OCI-LY1 (cell line): Measurements from ENCODE around the gene GRM7.

ENCODE experiments used
- H2AFZ ChIP-seq: fragments of 200-600 bp; sonication (generic), shearing (Covaris generic); 2 replicates; pipeline ENCODE4 v1.6.0; 2014; ENCODE audit warnings: antibody characterized with exemption, mild to moderate bottlenecking, low read length
- H3F3A ChIP-seq: fragments of 200-600 bp; sonication (generic), shearing (Covaris generic); 2 replicates; pipeline ENCODE4 v1.6.0; 2014; ENCODE audit warnings: mild to moderate bottlenecking, antibody characterized with exemption, low read length, moderate library complexity; ENCODE audit not compliant: insufficient read depth
- H3K27ac ChIP-seq: fragments of 200-600 bp; sonication (generic); 2 replicates; pipeline ENCODE4 v1.5.1; 2014; ENCODE audit warnings: low read length, mixed run types, mild to moderate bottlenecking, low read depth; ENCODE audit not compliant: poor library complexity, severe bottlenecking
- H3K27me3 ChIP-seq: fragments of 200-600 bp; sonication (generic); 2 replicates; pipeline ENCODE4 v1.6.0; 2014; ENCODE audit warnings: antibody characterized with exemption, mild to moderate bottlenecking, low read length, moderate library complexity; ENCODE audit not compliant: insufficient read depth
- H3K36me3 ChIP-seq: fragments of 200-600 bp; sonication (generic); 2 replicates; pipeline ENCODE4 v1.6.1; 2014; ENCODE audit warnings: mild to moderate bottlenecking, antibody characterized with exemption, low read length, moderate library complexity, mixed read lengths; ENCODE audit not compliant: insufficient read depth
- H3K4me1 ChIP-seq: fragments of 200-600 bp; sonication (generic); 2 replicates; pipeline ENCODE4 v1.5.1; 2014; ENCODE audit warnings: mild to moderate bottlenecking, low read length, moderate library complexity; ENCODE audit not compliant: insufficient read depth, severe bottlenecking
- H3K4me2 ChIP-seq: fragments of 200-600 bp; sonication (generic), shearing (Covaris generic); 2 replicates; pipeline ENCODE4 v1.6.1; 2014; ENCODE audit warnings: low read length
- H3K4me3 ChIP-seq: fragments of 200-600 bp; sonication (generic); 2 replicates; pipeline ENCODE4 v1.5.1; 2014; ENCODE audit warnings: low read length, low read depth, mild to moderate bottlenecking, mixed read lengths; ENCODE audit not compliant: poor library complexity, severe bottlenecking
- H3K79me2 ChIP-seq: fragments of 200-600 bp; shearing (Covaris generic); 2 replicates; pipeline ENCODE4 v1.6.1; 2016; ENCODE audit warnings: mixed run types, low read length, mixed read lengths; ENCODE audit not compliant: insufficient read depth
- H3K9ac ChIP-seq: fragments of 200-600 bp; sonication (generic), shearing (Covaris generic); 2 replicates; pipeline ENCODE4 v1.6.1; 2014; ENCODE audit warnings: mild to moderate bottlenecking, low read length, mixed read lengths
- H3K9me2 ChIP-seq: fragments of 200-600 bp; sonication (generic), shearing (Covaris generic); 2 replicates; pipeline ENCODE4 v1.6.1; 2014; ENCODE audit warnings: low read depth, mild to moderate bottlenecking, low read length, mixed read lengths
- H3K9me3 ChIP-seq: fragments of 200-600 bp; shearing (Covaris generic); 2 replicates; pipeline ENCODE4 v1.6.1; 2014; ENCODE audit warnings: low read length, mixed read lengths
- H4K20me1 ChIP-seq: fragments of 200-600 bp; sonication (generic), shearing (Covaris generic); 2 replicates; pipeline ENCODE4 v1.6.0; 2016; ENCODE audit warnings: mild to moderate bottlenecking, low read length; ENCODE audit not compliant: insufficient read depth
- EZH2 ChIP-seq: fragments of 200-600 bp; sonication (generic), shearing (Covaris generic); IDR thresholded peaks from 2 replicates; pipeline ENCODE4 v1.8.0; 2017; ENCODE audit warnings: borderline replicate concordance, mixed run types, mild to moderate bottlenecking, antibody characterized with exemption, low read length, moderate library complexity, mixed read lengths
- TF ChIP-seq, protein P1 (sequence below): fragments of 200-600 bp; sonication (generic), shearing (Covaris generic); IDR thresholded peaks from 2 replicates; pipeline ENCODE4 v1.5.1; 2017; ENCODE audit warnings: mild to moderate bottlenecking, antibody characterized with exemption, low read length, moderate library complexity, mixed read lengths

Gene GRM7

DNA sequence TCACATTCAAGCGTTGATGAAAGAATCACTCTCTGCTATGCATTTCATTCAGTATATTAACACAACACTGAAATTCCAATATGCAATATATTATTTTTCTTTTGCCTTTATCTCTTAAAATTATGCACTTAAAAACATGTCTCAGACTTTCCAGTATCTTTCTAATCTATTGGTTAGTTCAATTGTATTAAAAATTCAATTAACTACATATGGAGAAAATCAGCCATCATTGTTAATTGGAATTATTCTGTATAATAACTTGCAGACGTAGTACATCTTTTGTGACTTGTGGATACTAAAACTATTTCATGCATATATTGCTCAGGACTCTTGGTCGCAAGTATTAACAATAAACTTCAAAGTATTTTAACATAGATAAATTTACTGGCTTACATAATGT lies 715.6 kb downstream of the GRM7 start:
- H3K79me2 ChIP-seq, result no peaks in the 10 kb centered on the region
- no peaks in the 10 kb centered on the region for H3K27me3 ChIP-seq
- no peak overlapping the region for H3K4me2 ChIP-seq
- H3K36me3 ChIP-seq, result no peaks in the 10 kb centered on the region
- no peaks in the 10 kb centered on the region for H3K9me3 ChIP-seq
- H4K20me1 ChIP-seq, result no peaks in the 10 kb centered on the region
- H3K9ac ChIP-seq, result no peak overlapping the region
- H3K9me2 ChIP-seq, result no peaks in the 10 kb centered on the region
- no peak for TF ChIP-seq EZH2
- TF ChIP-seq, protein P1, sequence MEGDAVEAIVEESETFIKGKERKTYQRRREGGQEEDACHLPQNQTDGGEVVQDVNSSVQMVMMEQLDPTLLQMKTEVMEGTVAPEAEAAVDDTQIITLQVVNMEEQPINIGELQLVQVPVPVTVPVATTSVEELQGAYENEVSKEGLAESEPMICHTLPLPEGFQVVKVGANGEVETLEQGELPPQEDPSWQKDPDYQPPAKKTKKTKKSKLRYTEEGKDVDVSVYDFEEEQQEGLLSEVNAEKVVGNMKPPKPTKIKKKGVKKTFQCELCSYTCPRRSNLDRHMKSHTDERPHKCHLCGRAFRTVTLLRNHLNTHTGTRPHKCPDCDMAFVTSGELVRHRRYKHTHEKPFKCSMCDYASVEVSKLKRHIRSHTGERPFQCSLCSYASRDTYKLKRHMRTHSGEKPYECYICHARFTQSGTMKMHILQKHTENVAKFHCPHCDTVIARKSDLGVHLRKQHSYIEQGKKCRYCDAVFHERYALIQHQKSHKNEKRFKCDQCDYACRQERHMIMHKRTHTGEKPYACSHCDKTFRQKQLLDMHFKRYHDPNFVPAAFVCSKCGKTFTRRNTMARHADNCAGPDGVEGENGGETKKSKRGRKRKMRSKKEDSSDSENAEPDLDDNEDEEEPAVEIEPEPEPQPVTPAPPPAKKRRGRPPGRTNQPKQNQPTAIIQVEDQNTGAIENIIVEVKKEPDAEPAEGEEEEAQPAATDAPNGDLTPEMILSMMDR, result no peak
- H3K27ac ChIP-seq, result no peak overlapping the region
- H3F3A ChIP-seq, result no peaks in the 10 kb centered on the region
- no peaks in the 10 kb centered on the region for H3K4me1 ChIP-seq
- H2AFZ ChIP-seq, result no peak overlapping the region
- no peak overlapping the region for H3K4me3 ChIP-seq

DNA sequence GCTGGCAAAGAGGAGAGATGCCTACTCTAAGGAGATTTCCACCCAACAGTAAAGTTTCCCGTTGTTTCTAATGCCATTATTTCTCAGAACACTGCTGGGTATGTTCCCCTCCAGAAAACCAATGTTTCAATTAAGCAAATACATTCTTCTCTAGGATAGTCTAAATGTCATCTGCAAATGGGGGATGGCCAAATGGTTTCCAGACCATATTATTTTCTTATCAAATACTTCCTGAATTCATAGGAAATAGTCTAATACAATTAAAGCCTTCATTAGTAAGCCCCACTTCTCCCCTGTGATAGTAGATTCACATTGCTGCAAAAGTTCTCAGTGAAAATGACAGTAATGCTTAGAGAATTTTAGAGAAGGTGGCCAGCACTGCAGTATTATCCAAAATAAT lies 716.6 kb downstream of the GRM7 start:
- no peaks in the 10 kb centered on the region for H3K27me3 ChIP-seq
- no peak for TF ChIP-seq EZH2
- TF ChIP-seq, protein P1, result no peak
- H3K4me2 ChIP-seq, result no peak overlapping the region
- H4K20me1 ChIP-seq, result no peaks in the 10 kb centered on the region
- no peaks in the 10 kb centered on the region for H3K79me2 ChIP-seq
- H3K9me3 ChIP-seq, result no peaks in the 10 kb centered on the region
- no peaks in the 10 kb centered on the region for H3F3A ChIP-seq
- H3K9me2 ChIP-seq, result no peaks in the 10 kb centered on the region
- no peak overlapping the region for H3K27ac ChIP-seq
- H3K9ac ChIP-seq, result no peak overlapping the region
- H3K36me3 ChIP-seq, result no peaks in the 10 kb centered on the region
- no peak overlapping the region for H3K4me3 ChIP-seq
- H2AFZ ChIP-seq, result no peak overlapping the region
- H3K4me1 ChIP-seq, result no peaks in the 10 kb centered on the region

DNA sequence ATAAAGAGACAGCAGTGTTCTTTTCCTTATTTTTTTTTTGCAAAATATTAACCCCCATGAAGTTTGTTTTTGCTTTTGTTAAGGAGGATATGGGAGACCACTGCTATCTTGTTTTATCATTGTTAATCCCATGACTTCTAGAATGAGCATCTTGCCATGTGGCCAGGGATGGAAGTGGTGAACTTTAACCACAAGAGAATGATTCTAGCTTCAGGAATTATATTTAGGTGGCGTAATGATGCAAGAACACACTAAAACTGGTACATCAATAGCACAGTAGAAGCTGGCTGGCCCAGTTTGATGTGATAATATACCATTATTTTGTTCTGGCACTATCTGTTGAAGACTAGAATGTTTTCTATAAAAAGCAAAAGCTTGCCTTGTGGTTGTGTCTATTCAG lies 720.9 kb downstream of the GRM7 start:
- H3K9me2 ChIP-seq, result no peaks in the 10 kb centered on the region
- H4K20me1 ChIP-seq, result no peaks in the 10 kb centered on the region
- no peaks in the 10 kb centered on the region for H3F3A ChIP-seq
- no peak overlapping the region for H3K9ac ChIP-seq
- H3K4me3 ChIP-seq, result no peak overlapping the region
- H2AFZ ChIP-seq, result no peak overlapping the region
- H3K27ac ChIP-seq, result no peak overlapping the region
- no peak for TF ChIP-seq EZH2
- H3K4me2 ChIP-seq, result no peak overlapping the region
- no peaks in the 10 kb centered on the region for H3K79me2 ChIP-seq
- H3K4me1 ChIP-seq, result no peaks in the 10 kb centered on the region
- H3K27me3 ChIP-seq, result 0 out of 2 replicates have a peak, but pooled peaks cover 3% of the 10 kb centered on the region
- H3K9me3 ChIP-seq, result no peaks in the 10 kb centered on the region
- H3K36me3 ChIP-seq, result no peaks in the 10 kb centered on the region

DNA sequence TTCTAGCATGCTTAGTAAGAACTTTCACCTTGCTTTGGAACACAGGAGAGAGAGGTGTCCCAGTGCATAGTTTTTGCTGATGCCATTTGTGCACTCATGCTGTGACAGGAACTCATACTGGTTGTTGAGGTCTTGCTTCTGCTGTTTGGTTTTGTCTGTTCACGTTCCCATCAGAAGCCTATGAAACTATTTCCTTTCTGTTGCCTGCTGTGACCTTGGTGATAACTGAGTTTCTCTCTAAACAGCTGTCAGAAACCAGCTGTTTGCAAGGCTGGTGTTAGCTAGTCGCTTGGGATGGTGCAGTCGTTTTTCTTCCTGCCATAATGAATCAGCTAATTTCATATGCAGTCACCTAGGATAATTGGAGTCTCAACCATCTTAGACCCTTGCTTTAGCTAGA lies 724.1 kb downstream of the GRM7 start:
- Histone ChIP-seq H2AFZ (no peak overlapping the region), H4K20me1 (no peaks in the 10 kb centered on the region), H3K79me2 (no peaks in the 10 kb centered on the region), H3K4me1 (no peaks in the 10 kb centered on the region), H3K4me3 (no peak overlapping the region), H3K27me3 (0 out of 2 replicates have a peak, but pooled peaks cover 3% of the 10 kb centered on the region), H3K36me3 (no peaks in the 10 kb centered on the region), H3K27ac (no peak overlapping the region), H3K4me2 (no peak overlapping the region), H3K9me2 (no peaks in the 10 kb centered on the region), H3K9ac (no peak overlapping the region), H3K9me3 (no peaks in the 10 kb centered on the region), H3F3A (no peaks in the 10 kb centered on the region)
- no peak for TF ChIP-seq EZH2
- TF ChIP-seq, protein P1, result no peak
